HG03442 (cell line): ENCODE measurements around the gene FITM1.

Source experiments
- ATAC-seq: cut with Tn5 transposase; IDR thresholded peaks from one replicate; pipeline ENCODE4 v1.9.1; 2021; ENCODE audit warnings: mild to moderate bottlenecking, moderate library complexity; ENCODE audit not compliant: unreplicated experiment

The FITM1 gene

GRCh38 chr14:24159777-24160498 is 29.5 kb downstream of the FITM1 start:
- no peak for ATAC-seq

- no peak for ATAC-seq
These were observed 30.0 kb downstream of the FITM1 start for GRCh38 chr14:24160499-24160849.

GRCh38 chr14:24160850-24161804 is 30.7 kb downstream of the FITM1 start, which contains the start of gene IRF9:
TSS of gene IRF9 (plus strand) at chr14:24161265. CDS start at chr14:24162145, 880 bp downstream.
- ATAC-seq: peak; percentile 79

DNA sequence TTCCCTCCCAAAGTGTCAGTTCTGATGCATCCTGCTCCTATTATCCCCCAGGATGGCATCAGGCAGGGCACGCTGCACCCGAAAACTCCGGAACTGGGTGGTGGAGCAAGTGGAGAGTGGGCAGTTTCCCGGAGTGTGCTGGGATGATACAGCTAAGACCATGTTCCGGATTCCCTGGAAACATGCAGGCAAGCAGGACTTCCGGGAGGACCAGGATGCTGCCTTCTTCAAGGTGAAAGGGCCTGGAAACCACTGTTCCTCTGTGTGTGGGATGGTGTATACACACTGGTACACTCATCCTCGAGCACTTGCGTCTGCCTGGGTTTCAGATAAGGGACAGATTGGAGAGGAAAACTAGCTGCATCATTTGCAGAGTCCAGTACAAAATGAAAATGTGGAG is 31.6 kb downstream of the FITM1 start:
- no peak for ATAC-seq

DNA sequence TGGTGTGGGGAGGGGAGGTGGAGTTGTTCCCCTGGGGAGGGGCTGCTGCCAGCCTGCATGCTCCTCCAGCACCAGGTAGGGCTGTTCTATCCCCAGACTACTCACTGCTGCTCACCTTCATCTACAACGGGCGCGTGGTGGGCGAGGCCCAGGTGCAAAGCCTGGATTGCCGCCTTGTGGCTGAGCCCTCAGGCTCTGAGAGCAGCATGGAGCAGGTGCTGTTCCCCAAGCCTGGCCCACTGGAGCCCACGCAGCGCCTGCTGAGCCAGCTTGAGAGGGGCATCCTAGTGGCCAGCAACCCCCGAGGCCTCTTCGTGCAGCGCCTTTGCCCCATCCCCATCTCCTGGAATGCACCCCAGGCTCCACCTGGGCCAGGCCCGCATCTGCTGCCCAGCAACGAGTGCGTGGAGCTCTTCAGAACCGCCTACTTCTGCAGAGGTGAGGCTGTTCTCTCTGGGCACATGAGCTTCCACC is 34.1 kb downstream of the FITM1 start:
- ATAC-seq: no peak

DNA sequence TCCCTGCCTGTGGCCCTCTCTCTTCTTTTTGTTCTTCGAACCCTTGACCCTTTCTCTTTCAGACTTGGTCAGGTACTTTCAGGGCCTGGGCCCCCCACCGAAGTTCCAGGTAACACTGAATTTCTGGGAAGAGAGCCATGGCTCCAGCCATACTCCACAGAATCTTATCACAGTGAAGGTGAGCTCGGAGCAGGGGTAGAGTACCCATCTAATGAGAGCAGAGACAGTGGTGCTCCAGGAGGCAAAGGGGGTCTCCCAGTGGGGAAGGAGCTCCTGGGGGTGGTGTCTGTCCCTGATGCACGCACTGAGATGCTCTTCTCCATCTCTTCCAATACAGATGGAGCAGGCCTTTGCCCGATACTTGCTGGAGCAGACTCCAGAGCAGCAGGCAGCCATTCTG is 35.3 kb downstream of the FITM1 start:
- no peak for ATAC-seq

- ATAC-seq: no peak
These were observed 37.1 kb downstream of the FITM1 start for GRCh38 chr14:24167469-24168114.

- peak; percentile 84 for ATAC-seq
These were observed 41.2 kb downstream of the FITM1 start, which contains the start of gene REC8 for GRCh38 chr14:24171422-24172260. TSS of gene REC8 (plus strand) at chr14:24172080. CDS start at chr14:24172553, 473 bp downstream.

DNA sequence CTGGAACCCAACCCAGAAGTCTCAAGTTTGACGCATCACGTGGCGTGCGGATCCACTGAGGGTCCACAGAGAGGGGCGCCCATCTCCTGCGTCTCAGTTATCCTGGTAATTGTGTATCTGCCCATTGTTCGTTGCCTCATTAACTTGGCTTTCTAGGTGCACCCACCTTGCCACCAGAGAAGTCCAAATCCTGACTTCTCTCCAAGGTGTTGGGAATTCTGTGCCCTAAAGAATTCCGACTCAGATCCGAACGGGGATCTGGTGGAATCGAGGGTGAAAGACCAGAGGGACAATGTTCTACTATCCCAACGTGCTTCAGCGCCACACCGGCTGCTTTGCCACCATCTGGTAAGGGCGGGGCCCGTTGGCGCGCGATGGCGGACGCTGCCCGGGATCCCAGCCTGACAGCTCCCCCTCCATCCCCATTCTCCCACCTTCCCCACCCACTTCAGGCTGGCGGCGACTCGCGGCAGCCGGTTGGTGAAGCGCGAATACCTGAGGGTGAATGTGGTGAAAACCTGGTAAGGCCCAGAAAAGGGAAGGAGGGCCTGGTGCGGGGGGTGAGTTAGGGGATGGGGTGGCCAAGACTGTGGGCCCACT is 41.9 kb downstream of the FITM1 start:
- no peak for ATAC-seq

DNA sequence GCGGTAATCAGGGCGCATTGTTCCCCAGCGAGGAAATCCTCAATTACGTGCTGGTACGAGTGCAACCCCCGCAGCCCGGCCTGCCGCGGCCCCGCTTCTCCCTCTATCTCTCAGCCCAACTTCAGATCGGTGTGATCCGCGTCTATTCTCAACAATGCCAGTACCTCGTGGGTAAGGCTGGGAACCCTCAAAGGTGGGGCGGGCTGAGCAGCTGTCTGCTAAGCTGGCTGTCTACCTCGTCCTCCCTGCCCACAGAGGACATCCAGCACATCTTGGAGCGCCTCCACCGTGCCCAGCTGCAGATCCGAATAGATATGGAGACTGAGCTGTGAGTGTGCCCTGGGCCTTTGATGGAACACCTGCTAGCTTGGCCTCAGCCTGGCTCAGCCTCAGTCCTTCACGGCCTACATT is 42.4 kb downstream of the FITM1 start:
- no peak for ATAC-seq

DNA sequence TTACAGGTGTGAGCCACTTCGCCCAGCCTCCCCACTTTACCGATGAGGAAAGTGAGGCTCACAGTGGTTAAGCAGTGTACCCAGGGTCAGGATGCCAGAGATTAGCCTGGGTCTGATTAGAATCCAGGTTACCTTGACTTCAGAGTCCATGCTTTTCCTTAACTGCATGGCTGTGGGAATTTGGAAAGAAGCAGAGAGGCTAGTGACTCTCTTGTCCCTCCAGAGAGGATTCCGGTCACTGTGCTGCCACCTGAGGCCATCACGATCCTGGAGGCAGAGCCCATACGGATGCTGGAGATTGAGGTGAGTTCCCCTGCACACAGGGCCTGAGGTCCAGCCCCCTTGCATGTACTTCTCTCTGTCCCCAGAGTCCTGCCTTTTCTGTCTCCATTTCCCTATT is 46.1 kb downstream of the FITM1 start:
- no peak for ATAC-seq

- no peak for ATAC-seq
These were observed 46.8 kb downstream of the FITM1 start for GRCh38 chr14:24177041-24177825.

- no peak for ATAC-seq
These were observed 47.4 kb downstream of the FITM1 start for GRCh38 chr14:24177891-24178290.

DNA sequence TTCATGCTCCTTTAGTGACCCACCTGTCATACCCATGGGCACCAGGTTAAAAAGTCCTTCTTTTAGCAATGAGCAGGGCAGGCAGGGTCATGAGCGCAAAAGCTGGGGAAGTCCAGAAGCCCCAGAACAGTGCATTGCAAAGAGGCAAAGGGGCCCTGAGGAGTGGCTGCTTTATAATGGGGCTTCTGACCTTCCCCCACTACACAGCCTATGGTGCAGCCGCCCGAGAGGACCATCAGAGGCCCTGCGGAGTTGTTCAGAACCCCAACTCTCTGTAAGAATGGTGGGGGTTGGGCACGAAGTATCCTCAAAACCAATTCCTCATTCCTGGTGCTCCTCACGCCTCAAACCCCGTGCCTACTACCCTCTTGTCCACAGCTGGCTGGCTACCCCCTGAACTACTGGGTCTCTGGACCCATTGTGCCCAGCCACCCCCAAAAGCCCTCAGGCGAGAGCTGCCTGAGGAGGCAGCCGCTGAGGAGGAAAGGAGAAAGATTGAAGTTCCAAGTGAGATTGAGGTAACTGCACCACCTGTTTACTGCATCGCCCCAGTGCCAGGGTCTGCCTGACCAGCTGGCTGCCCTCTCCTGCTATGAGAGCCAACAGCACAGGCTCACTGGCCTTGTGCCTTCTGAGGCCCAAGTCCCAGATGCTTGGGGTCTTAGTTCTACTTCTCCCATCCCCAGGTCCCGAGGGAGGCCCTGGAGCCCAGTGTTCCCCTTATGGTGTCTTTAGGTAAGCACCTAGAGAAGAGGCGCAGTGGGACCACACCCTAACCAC is 48.1 kb downstream of the FITM1 start:
- no peak for ATAC-seq

DNA sequence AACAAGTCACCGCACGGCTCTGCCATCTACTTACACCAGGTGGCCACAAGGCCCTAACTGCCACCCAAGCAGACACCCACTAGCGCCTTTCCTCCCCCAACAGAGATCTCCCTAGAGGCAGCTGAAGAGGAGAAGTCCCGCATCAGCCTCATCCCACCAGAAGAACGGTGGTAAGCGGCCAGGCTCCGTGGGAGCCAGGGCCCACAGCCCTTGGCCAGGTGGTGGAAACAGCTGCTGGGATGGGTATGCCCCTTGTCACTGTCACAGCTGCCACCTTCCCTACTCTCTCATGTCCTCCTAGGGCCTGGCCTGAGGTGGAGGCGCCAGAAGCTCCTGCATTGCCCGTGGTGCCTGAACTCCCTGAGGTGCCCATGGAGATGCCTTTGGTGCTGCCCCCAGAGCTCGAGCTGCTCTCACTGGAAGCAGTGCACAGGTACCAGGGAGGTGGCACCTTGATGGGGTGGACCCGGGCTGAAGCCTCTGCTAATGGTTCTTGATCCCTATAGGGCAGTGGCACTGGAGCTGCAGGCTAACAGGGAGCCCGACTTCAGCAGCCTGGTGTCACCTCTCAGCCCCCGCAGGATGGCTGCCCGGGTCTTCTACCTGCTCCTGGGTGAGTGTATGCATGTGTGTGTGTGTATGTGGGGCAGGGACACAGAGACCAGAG is 49.0 kb downstream of the FITM1 start:
- ATAC-seq: no peak

- no peak for ATAC-seq
These were observed 49.7 kb downstream of the FITM1 start for GRCh38 chr14:24179961-24180796.
